ENCODE measurements around the gene PMEPA1.

GRCh38 chr20:57685146-57685758, 24.6 kb downstream of the PMEPA1 start:
- TF ChIP-seq POLR2AphosphoS5 (IDR thresholded peaks at IDR 0.05; ENCODE audit: borderline replicate concordance, low read depth, low read length) (no peak), FOXP2 (optimal IDR thresholded peaks at IDR 0.05; ENCODE audit: control extremely low read depth, extremely low read length, insufficient read depth) (no peak)
